H54 (cell line): Measurements from ENCODE around the gene IKZF2.

Source experiments
- DNase-seq: peaks from one replicate; pipeline ENCODE4 v3.0.0; 2011; ENCODE audit warnings: low spot score, mixed read lengths; ENCODE audit not compliant: insufficient read length
- FAIRE-seq: peaks from 3 replicates; lab custom pipeline; 2011; peaks lifted over from hg19 to GRCh38; lab: Jason Lieb, UNC
- POLR2A ChIP-seq: IDR thresholded peaks from 2 replicates; pipeline ENCODE4 v1.6.1; 2011; ENCODE audit warnings: low read depth, mild to moderate bottlenecking, low read length

Gene IKZF2

GRCh38 chr2:212949786-212950185, 201.6 kb downstream of the IKZF2 start:
- DNase-seq: no peak
- FAIRE-seq: no peak
- no peak for TF ChIP-seq POLR2A
